ENCODE measurements around the gene MEST. TPM values are rescaled to one million over a fixed set of nuclear protein-coding genes. Genes with fewer than 3 reads are reported as not detected.
"Not testable (repeated sequence)": the region's sequence is repeated elsewhere in the genome, so short reads cannot be mapped to it uniquely, and the experiment has no call there.

MEST gene
- polyA plus RNA-seq (2013, experiment 1 of 2; ENCODE audit: insufficient read length) = 343 TPM
- 339 TPM for polyA plus RNA-seq (2013, experiment 2 of 2; ENCODE audit: insufficient read length)

DNA sequence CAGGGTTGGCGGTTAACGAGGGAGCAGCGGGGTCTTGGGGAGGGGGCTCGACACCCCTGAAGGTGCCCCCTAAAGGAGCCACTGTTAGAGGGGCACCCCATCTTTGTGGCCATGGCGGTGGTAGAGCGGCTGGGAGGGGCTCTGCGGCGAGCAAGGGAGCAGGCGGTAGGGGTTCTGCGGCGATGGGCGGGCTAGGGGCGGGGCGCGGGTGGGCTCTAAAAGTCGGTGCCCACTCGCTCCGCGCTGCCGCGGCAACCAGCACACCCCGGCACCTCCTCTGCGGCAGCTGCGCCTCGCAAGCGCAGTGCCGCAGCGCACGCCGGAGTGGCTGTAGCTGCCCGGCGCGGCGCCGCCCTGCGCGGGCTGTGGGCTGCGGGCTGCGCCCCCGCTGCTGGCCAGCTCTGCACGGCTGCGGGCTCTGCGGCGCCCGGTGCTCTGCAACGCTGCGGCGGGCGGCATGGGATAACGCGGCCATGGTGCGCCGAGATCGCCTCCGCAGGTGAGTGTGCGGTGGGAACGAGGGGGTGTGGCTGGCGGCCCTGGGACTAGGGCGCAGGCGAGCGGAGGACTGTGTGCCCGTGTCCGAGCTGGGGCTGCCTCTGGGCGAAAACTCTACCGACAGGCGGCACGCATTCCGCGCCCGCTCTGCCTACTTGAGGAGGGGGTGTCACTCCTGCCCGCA lies at the start of gene MEST:
TSS of gene MEST (plus strand) at position 245 of the 682 bp plus-strand sequence. CDS start at position 474, 229 bp downstream.
- DNase-seq = peak; percentile 59

GRCh38 chr7:130442601-130443000 lies 49.3 kb upstream of the MEST start:
- no peak for DNase-seq

GRCh38 chr7:130444234-130444633 lies 47.7 kb upstream of the MEST start:
- DNase-seq = peak; percentile 52

GRCh38 chr7:130444751-130445407 lies 47.0 kb upstream of the MEST start:
- DNase-seq = no peak

DNA sequence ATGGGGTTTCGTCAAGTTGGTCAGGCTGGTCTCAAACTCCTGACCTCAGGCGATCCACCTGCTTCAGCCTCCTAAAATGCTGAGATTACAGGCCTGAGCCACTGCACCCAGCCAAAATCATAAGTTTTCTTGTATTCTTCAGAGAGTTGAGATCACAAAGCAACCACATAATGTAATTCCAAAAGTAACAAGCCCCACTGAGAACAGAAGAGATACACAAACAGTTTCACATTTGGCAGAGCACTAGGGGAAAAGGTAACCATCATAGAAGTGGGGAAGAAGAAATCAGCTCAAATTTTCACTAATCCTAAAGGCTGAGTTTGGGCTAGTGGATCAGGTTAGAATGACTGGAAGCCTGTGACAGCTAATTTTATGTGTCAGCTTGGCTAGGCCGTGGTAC lies 45.6 kb upstream of the MEST start:
- no peak for DNase-seq

DNA sequence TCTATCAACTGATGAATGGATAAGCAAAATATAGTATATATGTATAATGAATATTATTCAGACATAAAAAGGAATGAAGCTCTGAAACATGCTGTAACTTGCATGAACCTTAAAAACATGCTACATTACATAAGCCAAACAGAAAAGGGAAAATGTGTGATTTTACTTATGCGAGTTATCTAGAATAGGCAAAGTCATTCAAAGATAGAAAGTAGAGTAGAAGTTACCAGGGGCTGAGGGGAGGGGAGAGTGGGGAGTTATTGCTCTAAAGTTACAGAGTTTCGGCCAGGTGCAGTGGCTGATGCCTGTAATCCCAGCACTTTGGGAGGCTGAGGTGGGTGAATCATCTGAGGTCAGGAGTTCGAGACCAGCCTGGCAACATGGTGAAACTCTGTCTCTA lies 40.5 kb upstream of the MEST start:
- DNase-seq = not testable (repeated sequence)

DNA sequence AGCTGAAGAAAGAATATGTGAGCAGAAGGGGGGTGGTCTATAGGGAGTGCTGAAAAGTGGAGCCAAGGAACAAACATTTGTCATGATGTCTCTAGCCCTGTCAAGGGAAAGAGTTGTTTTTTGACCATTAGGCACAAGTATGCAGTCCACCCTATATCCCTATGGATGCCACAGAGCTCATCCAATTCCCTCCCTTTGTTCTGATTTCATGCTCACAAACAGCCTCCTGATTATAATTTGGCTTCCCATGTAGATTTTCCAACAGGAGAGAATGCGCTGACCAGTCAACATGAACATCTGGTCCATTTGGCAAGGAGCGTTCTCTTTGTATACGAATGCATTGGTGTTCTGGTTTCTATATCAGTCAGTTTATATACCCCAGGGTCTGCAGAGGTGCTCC lies 38.9 kb upstream of the MEST start:
- no peak for DNase-seq

GRCh38 chr7:130454959-130455358 lies 36.9 kb upstream of the MEST start:
- no peak for DNase-seq

DNA sequence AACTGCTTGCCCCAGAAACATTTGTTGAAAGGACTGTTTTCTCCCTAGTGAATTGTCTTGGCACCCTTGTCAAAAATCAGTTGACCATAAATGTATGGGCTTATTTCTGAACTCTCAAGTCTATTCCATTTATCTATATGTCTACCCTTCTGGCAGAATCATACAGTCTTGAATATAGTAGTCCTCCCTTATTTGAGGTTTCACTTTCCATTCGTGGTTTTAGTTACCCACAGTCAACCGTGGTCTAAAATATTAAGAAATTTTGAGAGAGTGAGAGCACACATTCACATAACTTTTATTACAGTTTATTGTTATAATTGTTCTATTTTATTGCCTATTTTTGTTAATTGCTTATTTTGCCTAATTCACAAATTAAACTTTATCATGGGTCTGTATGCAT lies 33.6 kb upstream of the MEST start:
- DNase-seq = no peak

DNA sequence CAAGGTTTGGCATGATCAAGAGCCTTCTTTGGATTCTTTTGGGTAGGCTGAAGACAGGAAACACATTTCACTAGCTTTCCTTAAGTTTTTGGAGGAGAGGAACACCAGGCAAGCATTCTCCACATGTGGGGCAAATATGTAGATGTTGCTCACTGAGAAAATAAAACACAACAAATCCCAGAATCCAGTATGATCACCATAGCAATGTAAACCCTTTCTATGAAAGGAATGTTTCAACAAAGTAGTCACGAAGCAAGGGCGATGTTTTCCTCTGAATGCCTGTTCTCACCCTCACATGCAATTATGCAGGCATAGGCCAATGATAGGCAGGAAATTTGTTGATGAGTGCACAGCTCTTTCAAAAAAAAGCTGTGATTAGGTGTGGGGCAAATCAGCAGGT lies 30.6 kb upstream of the MEST start:
- DNase-seq = peak; percentile 22

- no peak for DNase-seq
These were observed 28.1 kb upstream of the MEST start for GRCh38 chr7:130463553-130464434.

DNA sequence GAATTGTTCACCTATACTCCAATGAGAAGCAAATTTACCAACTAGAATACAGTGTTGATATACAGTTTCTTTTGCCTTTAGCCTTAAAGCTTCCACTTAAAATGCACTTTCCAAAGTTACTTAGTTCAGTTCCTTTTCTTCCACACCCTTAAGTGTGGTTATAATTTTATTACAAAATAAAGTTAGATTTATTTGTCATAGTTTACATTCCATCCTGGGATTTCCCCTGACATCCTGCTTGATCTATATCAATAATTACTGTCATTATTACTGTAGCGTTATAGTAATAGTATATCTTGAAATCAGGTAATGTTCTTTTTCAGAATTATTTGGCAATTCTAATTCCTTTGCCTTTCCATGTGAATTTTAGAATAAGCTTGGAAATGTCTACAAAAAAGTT lies 23.3 kb upstream of the MEST start:
- DNase-seq = no peak

DNA sequence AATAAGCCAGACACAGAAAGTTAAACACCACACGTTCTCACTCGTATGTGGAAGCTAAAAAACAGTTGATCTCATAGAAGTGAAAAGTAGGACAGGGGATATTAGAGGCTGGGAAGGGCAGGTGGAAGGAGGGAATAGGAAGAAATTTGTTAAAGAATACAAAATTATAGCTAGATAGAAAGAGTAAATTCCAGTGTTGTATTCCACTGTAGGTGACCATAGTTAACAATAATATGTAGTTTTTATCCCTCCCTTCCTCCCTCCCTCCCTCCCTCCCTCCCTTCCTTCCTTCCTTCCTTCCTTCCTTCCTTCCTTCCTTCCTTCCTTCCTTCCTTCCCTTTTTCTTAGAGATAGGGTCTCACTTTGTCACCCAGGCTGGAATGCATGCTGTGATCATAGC lies 19.9 kb upstream of the MEST start:
- DNase-seq = no peak

- DNase-seq = no peak
These were observed 18.6 kb upstream of the MEST start for GRCh38 chr7:130473289-130473688.

DNA sequence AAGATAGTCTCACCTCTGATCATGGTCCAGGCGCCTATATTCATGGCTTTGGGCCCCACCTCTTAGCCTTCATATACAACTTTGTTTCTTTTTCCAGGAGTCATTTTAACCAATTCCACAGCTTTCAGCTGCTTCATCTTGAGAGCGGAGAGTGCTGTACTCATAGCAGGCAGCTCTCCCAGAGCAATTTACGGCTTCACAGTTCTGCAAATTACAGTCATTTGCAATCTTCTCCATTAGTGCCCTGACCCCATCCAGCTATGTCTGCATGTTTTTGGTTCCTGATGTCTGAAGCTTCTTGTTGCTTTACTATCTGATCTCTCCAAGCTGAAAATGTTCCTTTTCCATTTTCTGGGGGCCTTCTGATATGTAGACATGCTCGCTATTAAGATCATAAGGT lies 18.0 kb upstream of the MEST start:
- no peak for DNase-seq

DNA sequence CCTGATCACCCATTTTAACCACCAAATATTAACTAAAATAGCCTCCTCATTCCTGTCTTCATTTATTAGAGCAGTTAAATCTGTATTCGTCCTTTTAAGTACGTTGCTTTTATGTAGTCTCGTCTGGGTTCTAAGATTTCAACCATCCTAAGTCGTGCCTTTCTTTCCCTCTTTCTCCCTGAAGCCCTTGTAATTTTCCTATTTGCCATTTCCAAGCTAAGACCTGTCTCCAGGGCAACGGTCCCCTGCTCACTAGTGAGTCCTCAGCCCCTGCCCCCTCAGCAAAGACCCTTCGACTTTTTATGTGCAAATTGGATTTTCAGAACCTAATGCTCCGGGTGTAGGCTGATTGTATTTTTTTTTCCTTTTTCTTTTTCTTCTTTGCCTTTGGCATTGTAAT lies 16.1 kb upstream of the MEST start:
- DNase-seq = no peak

DNA sequence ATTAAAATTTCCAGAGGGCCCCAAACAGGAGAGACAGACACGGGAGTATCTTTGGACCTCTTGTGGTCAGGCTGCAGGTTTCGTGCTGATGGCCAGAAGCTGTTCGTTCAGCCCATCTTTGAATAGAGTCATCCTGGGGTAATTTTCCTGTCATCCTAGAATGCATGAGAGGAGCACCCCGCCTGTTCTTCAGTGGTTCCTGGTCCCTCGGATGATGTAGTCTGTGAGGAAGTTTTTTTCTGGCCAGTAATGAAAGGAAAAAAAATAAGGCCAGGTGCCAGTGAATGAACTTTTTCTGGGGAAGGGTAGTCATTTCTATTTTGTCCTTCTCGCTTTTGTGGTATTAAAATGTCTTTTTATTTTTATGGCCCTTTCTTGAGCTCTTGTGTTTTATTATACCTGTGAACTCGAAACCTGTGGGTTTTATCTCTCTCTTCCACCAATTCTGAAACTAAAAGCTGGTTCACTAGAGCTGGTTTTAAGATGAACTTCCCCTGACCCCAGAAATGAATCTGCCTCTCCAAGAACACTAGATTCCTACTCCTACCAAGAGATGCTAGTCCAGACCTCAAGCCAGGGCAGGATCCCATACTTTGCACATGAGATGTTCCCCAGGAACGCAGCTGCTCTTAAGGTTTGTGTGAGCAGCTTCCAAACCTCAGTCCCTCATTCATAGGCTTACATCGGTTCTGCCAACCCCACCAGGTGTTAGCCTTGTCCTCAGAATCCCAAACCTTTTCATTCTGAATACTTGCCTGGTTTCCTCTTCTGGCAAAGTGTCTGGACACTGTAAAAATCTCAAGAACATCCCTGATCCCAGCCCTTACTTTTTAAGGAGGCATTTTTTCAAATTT lies 15.4 kb upstream of the MEST start:
- peak; percentile 48 for DNase-seq

GRCh38 chr7:130478991-130479390 lies 12.9 kb upstream of the MEST start:
- DNase-seq = no peak

- DNase-seq = no peak
These were observed 12.0 kb upstream of the MEST start for GRCh38 chr7:130479716-130480400.

GRCh38 chr7:130481898-130482297 lies 10.0 kb upstream of the MEST start:
- DNase-seq = peak; percentile 40

GRCh38 chr7:130483031-130483430 lies 8.9 kb upstream of the MEST start:
- no peak for DNase-seq

GRCh38 chr7:130485734-130486113 lies 6.2 kb upstream of the MEST start:
- DNase-seq = no peak
